Gastrocnemius medialis (tissue), 4 donors: Measurements from ENCODE around the gene AVEN.

Source experiments
- POLR2A ChIP-seq, 2 donors: fragments of 450-650 bp; IDR thresholded peaks; one replicate each; pipeline ENCODE4 v1.6.1; 2017; ENCODE audit warnings: antibody characterized with exemption in 2 of 2, mild to moderate bottlenecking in 2 of 2, moderate library complexity in 2 of 2
- TF ChIP-seq, protein P1 (sequence below), 5 experiments: fragments of 450-650 bp in 3 of 5; fragments of 200-600 bp in 2 of 5; sonication (generic) in 2 of 5; IDR thresholded peaks in 4 of 5; conservative IDR thresholded peaks in 1 of 5; 1 replicate in 4 of 5; 2 replicates in 1 of 5; pipeline ENCODE4 v1.5.1; 2016 to 2019; ENCODE audit warnings: antibody characterized with exemption in 5 of 5, mild to moderate bottlenecking in 3 of 5, moderate library complexity in 3 of 5

DNA sequence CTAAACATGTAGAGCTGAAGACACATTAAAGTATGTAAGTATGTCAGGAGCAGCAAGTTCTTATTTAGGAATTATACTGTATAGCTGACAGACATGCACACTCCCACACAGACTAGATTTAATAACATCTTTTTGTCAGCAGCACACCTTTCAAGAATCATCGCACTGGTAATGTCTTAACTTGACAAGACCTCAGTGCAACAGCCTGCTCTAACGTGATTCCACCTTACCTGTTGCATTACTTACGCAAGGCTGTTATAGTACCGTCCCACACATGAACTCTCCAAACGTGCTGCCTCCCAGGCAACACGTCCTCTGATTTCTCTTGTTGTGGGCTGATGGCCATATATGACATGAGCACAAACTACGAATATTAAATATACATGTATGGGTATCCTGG is 58.8 kb downstream of the AVEN start:
- TF ChIP-seq, protein P1, sequence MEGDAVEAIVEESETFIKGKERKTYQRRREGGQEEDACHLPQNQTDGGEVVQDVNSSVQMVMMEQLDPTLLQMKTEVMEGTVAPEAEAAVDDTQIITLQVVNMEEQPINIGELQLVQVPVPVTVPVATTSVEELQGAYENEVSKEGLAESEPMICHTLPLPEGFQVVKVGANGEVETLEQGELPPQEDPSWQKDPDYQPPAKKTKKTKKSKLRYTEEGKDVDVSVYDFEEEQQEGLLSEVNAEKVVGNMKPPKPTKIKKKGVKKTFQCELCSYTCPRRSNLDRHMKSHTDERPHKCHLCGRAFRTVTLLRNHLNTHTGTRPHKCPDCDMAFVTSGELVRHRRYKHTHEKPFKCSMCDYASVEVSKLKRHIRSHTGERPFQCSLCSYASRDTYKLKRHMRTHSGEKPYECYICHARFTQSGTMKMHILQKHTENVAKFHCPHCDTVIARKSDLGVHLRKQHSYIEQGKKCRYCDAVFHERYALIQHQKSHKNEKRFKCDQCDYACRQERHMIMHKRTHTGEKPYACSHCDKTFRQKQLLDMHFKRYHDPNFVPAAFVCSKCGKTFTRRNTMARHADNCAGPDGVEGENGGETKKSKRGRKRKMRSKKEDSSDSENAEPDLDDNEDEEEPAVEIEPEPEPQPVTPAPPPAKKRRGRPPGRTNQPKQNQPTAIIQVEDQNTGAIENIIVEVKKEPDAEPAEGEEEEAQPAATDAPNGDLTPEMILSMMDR (IDR thresholded peaks at IDR 0.05 in 4 of 5, conservative IDR thresholded peaks at IDR 0.05 in 1 of 5): no peak
- TF ChIP-seq POLR2A (IDR thresholded peaks at IDR 0.05): no peak
